Stimulated activated effector memory CD8-positive, alpha-beta T cell treated with anti-CD3 and anti-CD28 coated beads, Interleukin-12 subunit alpha, Interleukin-12 subunit beta, amount 100 ng/mL, for 72 hours (primary cell): Measurements from ENCODE around the gene HID1.
"Not testable (repeated sequence)": the region's sequence is repeated elsewhere in the genome, so short reads cannot be mapped to it uniquely, and the experiment has no call there.

Experiments used
- ATAC-seq: fragments of 150-1000 bp; cut with Tn5 transposase; 2 replicates; pipeline ENCODE4 v1.10.0; 2021
- DNase-seq, 2 donors: peaks; one replicate each; pipeline ENCODE4 v3.0.0; 2021 to 2022; ENCODE audit warnings: low spot score in 2 of 2
- H3K27ac Mint-ChIP-seq: one replicate; pipeline ENCODE4 v1.8.0; 2022; ENCODE audit warnings: mild to moderate bottlenecking, mixed read lengths
- H3K36me3 Mint-ChIP-seq: one replicate; pipeline ENCODE4 v1.8.0; 2022; ENCODE audit warnings: mild to moderate bottlenecking, mixed read lengths
- H3K4me1 Mint-ChIP-seq: one replicate; pipeline ENCODE4 v1.8.0; 2022; ENCODE audit warnings: mixed read lengths
- H3K4me3 Mint-ChIP-seq: one replicate; pipeline ENCODE4 v1.8.0; 2022; ENCODE audit warnings: mild to moderate bottlenecking, mixed read lengths
- H3K9me3 Mint-ChIP-seq: one replicate; pipeline ENCODE4 v1.8.0; 2022; ENCODE audit warnings: mixed read lengths

HID1 gene

GRCh38 chr17:74982663-74983313 lies 10.2 kb upstream of the HID1 start:
- H3K9me3 Mint-ChIP-seq, H3K27ac Mint-ChIP-seq, DNase-seq, H3K36me3 Mint-ChIP-seq, ATAC-seq: not testable (repeated sequence)
- H3K4me1 Mint-ChIP-seq, result peaks cover 19% of the 10 kb centered on the region
- H3K4me3 Mint-ChIP-seq, result peak overlapping the region; percentile 83

- DNase-seq, result peak; percentile 60 to 86
- Mint-ChIP-seq H3K4me3 (peak overlapping the region; percentile 83), H3K9me3 (no peaks in the 10 kb centered on the region), H3K36me3 (peaks cover 7% of the 10 kb centered on the region), H3K4me1 (peaks cover 19% of the 10 kb centered on the region), H3K27ac (peak overlapping the region; percentile 84)
- peak; percentile 97 for ATAC-seq
Observed at GRCh38 chr17:74981979-74982662, 9.6 kb upstream of the HID1 start.

DNA sequence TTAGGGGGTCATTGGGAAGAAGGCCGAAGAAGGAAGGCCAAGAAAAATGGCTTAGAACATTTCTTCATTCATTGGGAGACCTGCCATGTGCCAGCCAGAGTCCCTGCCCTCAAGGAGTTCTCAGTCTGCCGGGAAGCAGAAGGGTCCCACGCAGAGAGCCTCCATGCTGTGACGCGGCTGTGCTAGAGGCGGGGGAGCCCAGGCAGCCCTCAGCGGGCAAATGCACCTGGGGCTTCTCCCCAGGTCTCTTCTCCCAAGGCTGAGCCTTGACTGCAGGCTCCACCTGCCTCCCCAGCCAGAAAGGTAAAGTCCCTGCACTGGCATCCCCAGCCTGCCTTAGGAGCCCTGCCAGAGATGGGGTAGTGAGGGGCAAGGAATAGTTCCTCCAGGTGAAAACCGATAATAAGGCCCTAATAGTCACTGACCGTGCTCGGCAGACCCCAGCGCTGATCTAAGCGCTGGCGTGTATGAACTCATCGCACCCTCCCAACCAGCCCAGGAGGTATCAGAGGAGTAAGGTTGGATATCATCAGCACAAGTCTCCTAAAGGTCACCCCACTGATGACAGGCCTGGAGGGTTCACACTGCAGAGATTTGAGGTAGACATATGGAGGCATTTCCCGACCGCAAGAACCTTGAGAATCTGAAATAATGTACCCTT lies 8.9 kb upstream of the HID1 start:
- H3K9me3 Mint-ChIP-seq, result no peaks in the 10 kb centered on the region
- H3K27ac Mint-ChIP-seq, result peak overlapping the region; percentile 84
- H3K4me1 Mint-ChIP-seq, result peaks cover 19% of the 10 kb centered on the region
- ATAC-seq, result peak; percentile 41
- H3K4me3 Mint-ChIP-seq, result peak overlapping the region; percentile 83
- no peak for DNase-seq
- H3K36me3 Mint-ChIP-seq, result peaks cover 5% of the 10 kb centered on the region

- no peak for ATAC-seq
- no peak for DNase-seq
- Mint-ChIP-seq H3K4me1 (peaks cover 19% of the 10 kb centered on the region), H3K36me3 (peaks cover 5% of the 10 kb centered on the region), H3K9me3 (no peaks in the 10 kb centered on the region), H3K27ac (no peak overlapping the region), H3K4me3 (no peak overlapping the region)
Observed at GRCh38 chr17:74979408-74980146, 7.0 kb upstream of the HID1 start.

- H3K27ac Mint-ChIP-seq, result no peak overlapping the region
- ATAC-seq, result no peak
- no peak for DNase-seq
- H3K36me3 Mint-ChIP-seq, result peaks cover 5% of the 10 kb centered on the region
- H3K9me3 Mint-ChIP-seq, result no peaks in the 10 kb centered on the region
- H3K4me3 Mint-ChIP-seq, result no peak overlapping the region
- H3K4me1 Mint-ChIP-seq, result peaks cover 20% of the 10 kb centered on the region
Observed at GRCh38 chr17:74978240-74978639, 5.7 kb upstream of the HID1 start.

- peaks cover 24% of the 10 kb centered on the region for H3K4me1 Mint-ChIP-seq
- H3K9me3 Mint-ChIP-seq, result no peaks in the 10 kb centered on the region
- DNase-seq (no peak), ATAC-seq (no peak)
- H3K36me3 Mint-ChIP-seq, result peaks cover 9% of the 10 kb centered on the region
- H3K27ac Mint-ChIP-seq, result no peak overlapping the region
- H3K4me3 Mint-ChIP-seq, result no peak overlapping the region
Observed at GRCh38 chr17:74977802-74978201, 5.2 kb upstream of the HID1 start.

GRCh38 chr17:74975943-74976342 lies 3.4 kb upstream of the HID1 start:
- H3K9me3 Mint-ChIP-seq, result no peaks in the 10 kb centered on the region
- no peak for ATAC-seq
- no peak overlapping the region for H3K4me3 Mint-ChIP-seq
- DNase-seq, result no peak
- peaks cover 6% of the 10 kb centered on the region for H3K36me3 Mint-ChIP-seq
- H3K4me1 Mint-ChIP-seq, result peaks cover 21% of the 10 kb centered on the region
- no peak overlapping the region for H3K27ac Mint-ChIP-seq

DNA sequence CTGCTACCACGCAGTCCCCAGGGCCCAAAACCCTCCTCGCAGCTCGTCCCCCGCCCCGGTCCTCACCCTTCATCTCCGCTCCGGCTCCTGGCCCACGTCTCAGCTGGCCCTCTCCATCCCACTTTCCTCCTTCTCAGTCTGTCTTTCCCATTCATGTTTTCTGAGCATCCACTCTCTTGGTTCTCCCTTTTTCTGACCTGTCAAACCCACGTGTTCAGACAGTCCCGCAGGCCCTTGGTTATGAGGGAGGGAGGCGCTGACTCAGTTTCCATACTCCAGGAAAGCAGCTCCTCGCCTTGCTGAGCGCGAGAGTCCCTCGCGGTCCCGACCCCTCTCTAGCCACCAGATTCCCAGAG lies 392 bp upstream of the HID1 start:
- Mint-ChIP-seq H3K27ac (no peak overlapping the region), H3K36me3 (peaks cover 6% of the 10 kb centered on the region), H3K4me3 (peak overlapping the region; percentile 89), H3K4me1 (peaks cover 13% of the 10 kb centered on the region), H3K9me3 (no peaks in the 10 kb centered on the region)
- no peak for ATAC-seq
- DNase-seq, result no peak

DNA sequence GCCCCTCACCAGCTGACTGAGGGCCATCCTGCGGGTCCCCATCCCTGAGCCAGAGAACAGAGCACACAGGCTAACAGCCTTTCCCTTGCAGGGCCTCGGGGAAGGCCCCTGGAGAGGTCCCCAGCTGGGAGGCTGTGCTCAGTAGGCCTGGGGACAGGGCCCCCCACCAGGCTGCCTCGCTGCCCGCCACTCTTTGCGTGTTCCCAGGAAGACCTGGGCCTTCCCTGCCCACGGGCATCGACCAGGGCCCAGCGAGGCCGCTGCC lies 785 bp downstream of the HID1 start:
- no peak for DNase-seq
- H3K36me3 Mint-ChIP-seq, result peaks cover 6% of the 10 kb centered on the region
- H3K9me3 Mint-ChIP-seq, result no peaks in the 10 kb centered on the region
- ATAC-seq, result no peak
- H3K4me3 Mint-ChIP-seq, result peak overlapping the region; percentile 89
- peaks cover 13% of the 10 kb centered on the region for H3K4me1 Mint-ChIP-seq
- no peak overlapping the region for H3K27ac Mint-ChIP-seq

- no peak for DNase-seq
- H3K9me3 Mint-ChIP-seq, result no peaks in the 10 kb centered on the region
- ATAC-seq, result no peak
- peak overlapping the region; percentile 89 for H3K4me3 Mint-ChIP-seq
- no peak overlapping the region for H3K27ac Mint-ChIP-seq
- peaks cover 13% of the 10 kb centered on the region for H3K4me1 Mint-ChIP-seq
- peaks cover 6% of the 10 kb centered on the region for H3K36me3 Mint-ChIP-seq
Observed at GRCh38 chr17:74971069-74971841, 1.3 kb downstream of the HID1 start.

- ATAC-seq (no peak), DNase-seq (no peak)
- H3K4me1 Mint-ChIP-seq, result peaks cover 13% of the 10 kb centered on the region
- peaks cover 6% of the 10 kb centered on the region for H3K36me3 Mint-ChIP-seq
- H3K27ac Mint-ChIP-seq, result no peak overlapping the region
- no peak overlapping the region for H3K4me3 Mint-ChIP-seq
- H3K9me3 Mint-ChIP-seq, result no peaks in the 10 kb centered on the region
Observed at GRCh38 chr17:74970395-74970794, 2.2 kb downstream of the HID1 start.

GRCh38 chr17:74969501-74969900 lies 3.1 kb downstream of the HID1 start:
- not testable (repeated sequence) for DNase-seq, H3K27ac Mint-ChIP-seq, H3K36me3 Mint-ChIP-seq, H3K4me3 Mint-ChIP-seq, ATAC-seq, H3K9me3 Mint-ChIP-seq
- H3K4me1 Mint-ChIP-seq, result peaks cover 13% of the 10 kb centered on the region

DNA sequence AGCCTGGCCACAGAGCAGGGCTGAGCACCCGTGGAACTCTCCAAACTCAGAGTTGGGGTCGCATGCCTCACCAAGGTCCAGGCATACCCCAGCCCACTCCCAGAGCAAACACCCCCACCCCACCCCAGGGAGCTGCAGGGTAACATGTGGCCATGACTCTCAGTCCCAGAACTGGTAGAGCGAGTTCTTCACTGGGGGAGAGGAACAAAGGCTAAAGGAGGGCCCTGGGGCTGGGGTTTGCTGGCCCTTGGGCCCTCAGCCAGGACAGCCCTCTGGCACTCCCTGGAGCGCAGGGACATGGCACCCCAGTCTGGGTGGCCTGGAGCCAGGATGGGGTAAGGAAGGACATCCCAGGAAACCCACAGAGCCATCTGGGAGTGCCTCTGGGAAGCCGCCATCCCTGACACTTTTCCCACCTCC lies 4.2 kb downstream of the HID1 start:
- Mint-ChIP-seq H3K4me1 (peaks cover 13% of the 10 kb centered on the region), H3K4me3 (no peak overlapping the region), H3K36me3 (peaks cover 6% of the 10 kb centered on the region), H3K9me3 (no peaks in the 10 kb centered on the region), H3K27ac (no peak overlapping the region)
- ATAC-seq (no peak), DNase-seq (no peak)

DNA sequence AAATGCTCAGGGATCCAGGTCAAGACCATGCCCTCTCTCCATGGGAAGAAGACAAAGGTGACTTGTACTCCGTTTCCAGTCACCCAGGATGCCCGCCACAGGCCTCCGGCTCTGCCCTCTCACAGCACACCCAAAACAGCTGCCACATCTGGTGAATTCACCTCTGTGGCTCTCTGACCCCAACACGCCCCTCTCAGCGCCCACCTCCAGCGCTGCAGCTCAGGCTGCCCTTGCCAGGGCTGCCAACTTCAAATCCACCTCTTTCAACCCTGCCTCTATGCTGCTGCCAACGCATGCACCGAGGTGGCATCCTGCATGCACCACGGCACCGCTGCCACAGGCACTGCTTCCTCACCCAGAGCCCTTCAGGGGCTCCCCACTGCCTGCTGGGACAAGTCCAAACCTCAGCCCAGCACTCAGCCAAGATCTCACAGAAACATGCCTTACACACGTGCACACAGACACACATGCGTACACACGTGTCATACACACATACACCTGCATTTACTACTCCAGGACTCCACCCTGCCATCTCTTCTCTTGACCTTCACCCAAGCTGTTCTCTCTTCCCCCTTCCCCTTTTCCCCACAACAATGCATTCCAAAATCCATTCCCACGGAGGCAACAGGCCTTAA lies 7.5 kb downstream of the HID1 start:
- H3K36me3 Mint-ChIP-seq, result no peaks in the 10 kb centered on the region
- no peak for ATAC-seq
- peak overlapping the region; percentile 27 for H3K27ac Mint-ChIP-seq

More for the DNA sequence above, 7.5 kb downstream of the HID1 start:
- Mint-ChIP-seq H3K4me1 (peaks cover 5% of the 10 kb centered on the region), H3K4me3 (no peak overlapping the region), H3K9me3 (no peaks in the 10 kb centered on the region)
- DNase-seq, result no peak
